Omental fat pad (tissue), 4 donors: ENCODE measurements around the gene C7orf57. TPM values are rescaled to one million over a fixed set of nuclear protein-coding genes. Genes with fewer than 3 reads are reported as not detected.
A peak's percentile ranks its signal among the peaks of the same experiment; 100 is the strongest.
"Not testable (repeated sequence)": the region's sequence is repeated elsewhere in the genome, so short reads cannot be mapped to it uniquely, and the experiment has no call there.

Experiments used
- ATAC-seq: fragments of 150-250 bp; one replicate; pipeline ENCODE4 v1.9.1; 2016; ENCODE audit warnings: mild to moderate bottlenecking, moderate library complexity; ENCODE audit not compliant: low FRiP score
- DNase-seq: peaks from one replicate; pipeline ENCODE4 v3.0.0-alpha.2; 2019; ENCODE audit warnings: low spot score
- CTCF ChIP-seq, 3 donors: fragments of 450-650 bp; IDR thresholded peaks; one replicate each; pipeline ENCODE4 v1.5.1; 2016 to 2017; ENCODE audit warnings: antibody characterized with exemption in 3 of 3, mild to moderate bottlenecking in 3 of 3, moderate library complexity in 2 of 3
- total RNA-seq, 4 donors: library from RNA; depleted of rRNA; stranded (reverse); fragments of >200 nt; gene quantifications; one replicate each; pipeline ENCODE4 v1.1.0, GENCODE V29; 2016

C7orf57 gene
- under 1 TPM in 1 of 4 donors, not detected in 3; 0.24 TPM for total RNA-seq

- TF ChIP-seq CTCF (IDR thresholded peaks at IDR 0.05): no peak
- ATAC-seq (peak; percentile 98), DNase-seq (peak; percentile 71)
These were observed at the start of gene C7orf57 for GRCh38 chr7:48035301-48035966. TSS of gene C7orf57 (plus strand) at chr7:48035543. CDS start at chr7:48036309, 766 bp downstream.

- ATAC-seq: no peak
- DNase-seq: no peak
These were observed 46.6 kb upstream of the C7orf57 start for GRCh38 chr7:47988496-47989386.

GRCh38 chr7:47989607-47990400 is 45.5 kb upstream of the C7orf57 start:
- not testable (repeated sequence) for ATAC-seq, DNase-seq

More at GRCh38 chr7:47988496-47989386, 46.6 kb upstream of the C7orf57 start:
- TF ChIP-seq CTCF (IDR thresholded peaks at IDR 0.05): no peak

GRCh38 chr7:47990592-47990991 is 44.8 kb upstream of the C7orf57 start:
- no peak for TF ChIP-seq CTCF (IDR thresholded peaks at IDR 0.05)
- ATAC-seq (no peak), DNase-seq (no peak)

- peak; percentile 35 for ATAC-seq
- no peak for DNase-seq
- TF ChIP-seq CTCF (IDR thresholded peaks at IDR 0.05): no peak
These were observed 44.1 kb upstream of the C7orf57 start for GRCh38 chr7:47991270-47991669.

- DNase-seq: peak; percentile 64
- no peak for TF ChIP-seq CTCF (IDR thresholded peaks at IDR 0.05)
- peak; percentile 98 for ATAC-seq
These were observed 43.5 kb upstream of the C7orf57 start for GRCh38 chr7:47991741-47992311.

- TF ChIP-seq CTCF (IDR thresholded peaks at IDR 0.05): no peak
- ATAC-seq (no peak), DNase-seq (no peak)
These were observed 42.9 kb upstream of the C7orf57 start for GRCh38 chr7:47992446-47992845.
